Caco-2 (cell line): ENCODE results near the gene HAPSTR1. TPM values are rescaled to one million over a fixed set of nuclear protein-coding genes. Genes with fewer than 3 reads are reported as not detected.

Experiments used
- BruUV-seq: library from RNA; stranded (reverse); fragments of 400-500 nt; replicated peaks from 2 replicates; lab custom pipeline; 2021; lab: Mats Ljungman, UMichigan
- CTCF ChIA-PET: fragments of 300-600 bp; sonication (Branson Sonifier 250); formaldehyde crosslinking; loops from one replicate; lab custom pipeline; 2022; ENCODE audit warnings: antibody characterized with exemption; lab: Charles Lee
- POLR2A ChIA-PET: fragments of 300-600 bp; sonication (Branson Sonifier 250); formaldehyde crosslinking; loops from one replicate; lab custom pipeline; 2022; ENCODE audit warnings: antibody characterized with exemption; lab: Charles Lee
- DNase-seq, 2 experiments: peaks; one replicate each; pipeline versions ENCODE4 v3.0.0 to v3.0.0-alpha.2; 2020 to 2022
- H3K27me3 ChIP-seq: replicated peaks from 2 replicates; pipeline ENCODE4 v1.6.0; 2011; ENCODE audit warnings: low read length; ENCODE audit not compliant: control insufficient read depth, insufficient read depth
- H3K36me3 ChIP-seq: 2 replicates; pipeline ENCODE4 v1.5.1; 2011; ENCODE audit warnings: low read length; ENCODE audit not compliant: control insufficient read depth, insufficient read depth
- H3K4me1 ChIP-seq: fragments of 250-450 bp; sonication (Bioruptor Pico); 2 replicates; pipeline ENCODE4 v1.5.1; 2020; ENCODE audit warnings: mild to moderate bottlenecking
- H3K4me3 ChIP-seq: 2 replicates; pipeline ENCODE4 v1.5.1; 2011; ENCODE audit warnings: low read depth, mild to moderate bottlenecking, control low read depth, low read length
- H3K9me3 ChIP-seq: fragments of 250-450 bp; sonication (Bioruptor Pico); 2 replicates; pipeline ENCODE4 v1.5.1; 2020; ENCODE audit warnings: mild to moderate bottlenecking, moderate library complexity
- H3K27ac Mint-ChIP-seq: one replicate; pipeline ENCODE4 v1.8.0; 2022; ENCODE audit warnings: mixed read lengths; ENCODE audit not compliant: unreplicated experiment
- H3K27me3 Mint-ChIP-seq: one replicate; pipeline ENCODE4 v1.8.0; 2022; ENCODE audit warnings: mixed read lengths; ENCODE audit not compliant: insufficient read depth, unreplicated experiment
- H3K36me3 Mint-ChIP-seq: one replicate; pipeline ENCODE4 v1.8.0; 2022; ENCODE audit warnings: mild to moderate bottlenecking, mixed read lengths; ENCODE audit not compliant: insufficient read depth, unreplicated experiment
- H3K4me1 Mint-ChIP-seq: one replicate; pipeline ENCODE4 v1.8.0; 2022; ENCODE audit warnings: low read depth, mixed read lengths; ENCODE audit not compliant: unreplicated experiment
- H3K4me3 Mint-ChIP-seq: one replicate; pipeline ENCODE4 v1.8.0; 2022; ENCODE audit warnings: mild to moderate bottlenecking, moderate library complexity, mixed read lengths; ENCODE audit not compliant: unreplicated experiment
- H3K9me3 Mint-ChIP-seq: one replicate; pipeline ENCODE4 v1.8.0; 2022; ENCODE audit warnings: mixed read lengths; ENCODE audit not compliant: unreplicated experiment
- intact Hi-C: fragments of 100-400 bp; cut with micrococcal nuclease; formaldehyde crosslinking; loops from one replicate; pipeline ENCODE4 v1.10.0; 2022; ENCODE audit not compliant: unreplicated experiment
- total RNA-seq: library from RNA; stranded (reverse); gene quantifications from 2 replicates; pipeline ENCODE4 v1.2.3, GENCODE V29; 2022
- TF ChIP-seq, protein P1 (sequence below), 2 experiments: fragments of 200-600 bp in 1 of 2; IDR thresholded peaks; 1 replicate in 1 of 2; 2 replicates in 1 of 2; pipeline versions ENCODE4 v1.5.1 to v1.8.0; 2011 to 2022; ENCODE audit warnings: antibody characterized with exemption in 1 of 2, control low read depth in 1 of 2, inconsistent platforms in 1 of 2, low read depth in 1 of 2, low read length in 1 of 2, mild to moderate bottlenecking in 1 of 2, moderate library complexity in 1 of 2; ENCODE audit not compliant: insufficient read depth in 1 of 2, severe bottlenecking in 1 of 2, unreplicated experiment in 1 of 2

The HAPSTR1 gene
- total RNA-seq, 1 experiment from 2014 or later = 47.1 TPM

- Histone ChIP-seq H3K36me3 (peaks cover 2% of the 10 kb centered on the region; the same call in 1 of the 2 replicates), H3K27me3 (no peaks in the 10 kb centered on the region), H3K4me3 (peak overlapping the region; percentile 63), H3K9me3 (no peaks in the 10 kb centered on the region), H3K4me1 (peaks cover 12% of the 10 kb centered on the region)
- peak overlapping the region; percentile 21 for H3K27ac Mint-ChIP-seq
- DNase-seq = no peak
- TF ChIP-seq, protein P1, sequence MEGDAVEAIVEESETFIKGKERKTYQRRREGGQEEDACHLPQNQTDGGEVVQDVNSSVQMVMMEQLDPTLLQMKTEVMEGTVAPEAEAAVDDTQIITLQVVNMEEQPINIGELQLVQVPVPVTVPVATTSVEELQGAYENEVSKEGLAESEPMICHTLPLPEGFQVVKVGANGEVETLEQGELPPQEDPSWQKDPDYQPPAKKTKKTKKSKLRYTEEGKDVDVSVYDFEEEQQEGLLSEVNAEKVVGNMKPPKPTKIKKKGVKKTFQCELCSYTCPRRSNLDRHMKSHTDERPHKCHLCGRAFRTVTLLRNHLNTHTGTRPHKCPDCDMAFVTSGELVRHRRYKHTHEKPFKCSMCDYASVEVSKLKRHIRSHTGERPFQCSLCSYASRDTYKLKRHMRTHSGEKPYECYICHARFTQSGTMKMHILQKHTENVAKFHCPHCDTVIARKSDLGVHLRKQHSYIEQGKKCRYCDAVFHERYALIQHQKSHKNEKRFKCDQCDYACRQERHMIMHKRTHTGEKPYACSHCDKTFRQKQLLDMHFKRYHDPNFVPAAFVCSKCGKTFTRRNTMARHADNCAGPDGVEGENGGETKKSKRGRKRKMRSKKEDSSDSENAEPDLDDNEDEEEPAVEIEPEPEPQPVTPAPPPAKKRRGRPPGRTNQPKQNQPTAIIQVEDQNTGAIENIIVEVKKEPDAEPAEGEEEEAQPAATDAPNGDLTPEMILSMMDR (IDR thresholded peaks at IDR 0.05; ENCODE audit: insufficient read depth in 1 of 2, low read depth in 1 of 2, low read length in 1 of 2, severe bottlenecking in 1 of 2, unreplicated experiment in 1 of 2) = no peak
- peaks cover 10% of the 10 kb centered on the region for H3K4me1 Mint-ChIP-seq
- H3K9me3 Mint-ChIP-seq = no peaks in the 10 kb centered on the region
- CTCF ChIA-PET = no interaction called here
- H3K36me3 Mint-ChIP-seq = peaks cover 31% of the 10 kb centered on the region
- no TSS peak for BruUV-seq
- peak overlapping the region; percentile 74 for H3K4me3 Mint-ChIP-seq
- intact Hi-C loops = loop anchor here (5.0 kb wide), 2 partner anchors 37 to 222 kb away; partner anchors contain the start of gene CARHSP1
- no peaks in the 10 kb centered on the region for H3K27me3 Mint-ChIP-seq
- POLR2A ChIA-PET = no interaction called here
These were observed 1.8 kb upstream of the HAPSTR1 start for GRCh38 chr16:9089660-9090059.

- no peaks in the 10 kb centered on the region for H3K27me3 ChIP-seq
- Mint-ChIP-seq H3K27me3 (no peaks in the 10 kb centered on the region), H3K4me3 (peak overlapping the region; percentile 74), H3K36me3 (peaks cover 33% of the 10 kb centered on the region), H3K27ac (peak overlapping the region; percentile 93), H3K4me1 (peaks cover 10% of the 10 kb centered on the region), H3K9me3 (no peaks in the 10 kb centered on the region)
- H3K36me3 ChIP-seq = peaks cover 2% of the 10 kb centered on the region; the same call in 1 of the 2 replicates
- H3K4me1 ChIP-seq = peaks cover 18% of the 10 kb centered on the region
- no peaks in the 10 kb centered on the region for H3K9me3 ChIP-seq
- DNase-seq = peak in 1 of 2 experiments; percentile 40
- intact Hi-C loops = loop anchor here (5.0 kb wide), 2 partner anchors 38 to 223 kb away; partner anchors contain the start of gene CARHSP1
- CTCF ChIA-PET = interaction anchor here (0.6 to 0.8 kb wide), 4 partner anchors 45 to 222 kb away, joined by 3 to 8 read pairs (median 5); partner anchors contain the start of gene CARHSP1
- TSS peak; percentile 96 for BruUV-seq
- H3K4me3 ChIP-seq = peak overlapping the region; percentile 63
- POLR2A ChIA-PET = interaction anchor here (0.7 to 1.3 kb wide), 4 partner anchors 10 to 1206 kb away, joined by 3 to 12 read pairs (median 4); no protein-coding TSS in a partner anchor
- TF ChIP-seq, protein P1 (IDR thresholded peaks at IDR 0.05; ENCODE audit: insufficient read depth in 1 of 2, low read depth in 1 of 2, low read length in 1 of 2, severe bottlenecking in 1 of 2, unreplicated experiment in 1 of 2) = no peak
These were observed 1.1 kb upstream of the HAPSTR1 start for GRCh38 chr16:9090101-9090959.

- no peaks in the 10 kb centered on the region for H3K9me3 ChIP-seq
- ChIA-PET POLR2A (interaction anchor here (0.6 to 1.3 kb wide), 7 partner anchors 9 to 1423 kb away, joined by 3 to 12 read pairs (median 5); partner anchors contain the start of gene CARHSP1), CTCF (no interaction called here)
- intact Hi-C loops = loop anchor here (5.0 kb wide), 2 partner anchors 40 to 225 kb away; partner anchors contain the start of gene CARHSP1
- H3K4me3 ChIP-seq = peak overlapping the region; percentile 98
- peaks cover 2% of the 10 kb centered on the region; the same call in 1 of the 2 replicates for H3K36me3 ChIP-seq
- Mint-ChIP-seq H3K36me3 (peaks cover 45% of the 10 kb centered on the region), H3K4me1 (peaks cover 10% of the 10 kb centered on the region), H3K9me3 (no peaks in the 10 kb centered on the region), H3K4me3 (peak overlapping the region; percentile 74), H3K27me3 (no peaks in the 10 kb centered on the region), H3K27ac (peak overlapping the region; percentile 93)
- DNase-seq = peak in 1 of 2 experiments; percentile 39
- no TSS peak for BruUV-seq
- peaks cover 18% of the 10 kb centered on the region for H3K4me1 ChIP-seq
- TF ChIP-seq, protein P1 (IDR thresholded peaks at IDR 0.05; ENCODE audit: insufficient read depth in 1 of 2, low read depth in 1 of 2, low read length in 1 of 2, severe bottlenecking in 1 of 2, unreplicated experiment in 1 of 2) = no peak
- H3K27me3 ChIP-seq = no peaks in the 10 kb centered on the region
These were observed 430 bp downstream of the HAPSTR1 start for GRCh38 chr16:9091867-9092281.
